ENCODE measurements around the gene RBM23.

GRCh38 chr14:22939684-22940083 is 20.7 kb upstream of the RBM23 start:
- TF ChIP-seq CTCF (IDR thresholded peaks at IDR 0.05) (no peak), POLR2AphosphoS5 (IDR thresholded peaks at IDR 0.05) (no peak), POLR2A (IDR thresholded peaks at IDR 0.05) (no peak)
